ENCODE results near the gene NCAPG2.

GRCh38 chr7:158751751-158752150, 47.1 kb upstream of the NCAPG2 start:
- no peak for TF ChIP-seq NFE2L2 (conservative IDR thresholded peaks at IDR 0.05; ENCODE audit: low read length)
- TF ChIP-seq HOXA7 (CRISPR knock-in tag; IDR thresholded peaks at IDR 0.05), result no peak
- TF ChIP-seq, protein P1, sequence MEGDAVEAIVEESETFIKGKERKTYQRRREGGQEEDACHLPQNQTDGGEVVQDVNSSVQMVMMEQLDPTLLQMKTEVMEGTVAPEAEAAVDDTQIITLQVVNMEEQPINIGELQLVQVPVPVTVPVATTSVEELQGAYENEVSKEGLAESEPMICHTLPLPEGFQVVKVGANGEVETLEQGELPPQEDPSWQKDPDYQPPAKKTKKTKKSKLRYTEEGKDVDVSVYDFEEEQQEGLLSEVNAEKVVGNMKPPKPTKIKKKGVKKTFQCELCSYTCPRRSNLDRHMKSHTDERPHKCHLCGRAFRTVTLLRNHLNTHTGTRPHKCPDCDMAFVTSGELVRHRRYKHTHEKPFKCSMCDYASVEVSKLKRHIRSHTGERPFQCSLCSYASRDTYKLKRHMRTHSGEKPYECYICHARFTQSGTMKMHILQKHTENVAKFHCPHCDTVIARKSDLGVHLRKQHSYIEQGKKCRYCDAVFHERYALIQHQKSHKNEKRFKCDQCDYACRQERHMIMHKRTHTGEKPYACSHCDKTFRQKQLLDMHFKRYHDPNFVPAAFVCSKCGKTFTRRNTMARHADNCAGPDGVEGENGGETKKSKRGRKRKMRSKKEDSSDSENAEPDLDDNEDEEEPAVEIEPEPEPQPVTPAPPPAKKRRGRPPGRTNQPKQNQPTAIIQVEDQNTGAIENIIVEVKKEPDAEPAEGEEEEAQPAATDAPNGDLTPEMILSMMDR (IDR thresholded peaks at IDR 0.05), result no peak
- no peak for TF ChIP-seq JUN (IDR thresholded peaks at IDR 0.05)
- no peak for TF ChIP-seq EHF (CRISPR knock-in tag; IDR thresholded peaks at IDR 0.05)
- no peak for TF ChIP-seq ESRRA (IDR thresholded peaks at IDR 0.05; ENCODE audit: borderline replicate concordance, low read length)
